Kidney (tissue), 14 donors: Measurements from ENCODE around the gene PSME4. TPM values are rescaled to one million over a fixed set of nuclear protein-coding genes. Genes with fewer than 3 reads are reported as not detected.

ENCODE experiments used
- DNase-seq, 5 donors: peaks; one replicate each; pipeline ENCODE4 v3.0.0-alpha.2; 2013 to 2020
- FAIRE-seq: peaks from 2 replicates; lab custom pipeline; 2012; peaks lifted over from hg19 to GRCh38; lab: Jason Lieb, UNC
- H3K27ac ChIP-seq, 2 donors: one replicate each; pipeline ENCODE4 v1.7.0; 2013; ENCODE audit warnings: low read depth in 2 of 2, low read length in 2 of 2, inconsistent platforms in 1 of 2
- H3K27me3 ChIP-seq: one replicate; pipeline ENCODE4 v1.7.1; 2013; ENCODE audit warnings: low read length, inconsistent platforms; ENCODE audit not compliant: control insufficient read depth, insufficient read depth
- H3K36me3 ChIP-seq, 3 donors: one replicate each; pipeline versions ENCODE4 v1.7.0 to v1.7.1; 2013; ENCODE audit warnings: low read length in 3 of 3, control low read depth in 1 of 3, inconsistent platforms in 1 of 3; ENCODE audit not compliant: insufficient read depth in 3 of 3, control insufficient read depth in 2 of 3
- H3K4me1 ChIP-seq, 3 donors: one replicate each; pipeline versions ENCODE4 v1.7.0 to v1.7.1; 2013; ENCODE audit warnings: low read length in 3 of 3, inconsistent platforms in 1 of 3, low read depth in 1 of 3; ENCODE audit not compliant: control insufficient read depth in 2 of 3, insufficient read depth in 2 of 3
- H3K4me3 ChIP-seq, 3 donors: one replicate each; pipeline versions ENCODE4 v1.7.0 to v1.8.1; 2013; ENCODE audit warnings: low read length in 3 of 3, control low read depth in 1 of 3, inconsistent platforms in 1 of 3
- H3K9ac ChIP-seq, 3 donors: one replicate each; pipeline versions ENCODE4 v1.7.0 to v1.7.1; 2013; ENCODE audit warnings: low read length in 3 of 3, control low read depth in 1 of 3, inconsistent platforms in 1 of 3
- H3K9me3 ChIP-seq, 3 donors: one replicate each; pipeline versions ENCODE4 v1.7.0 to v1.7.1; 2013; ENCODE audit warnings: low read length in 3 of 3, control low read depth in 1 of 3, inconsistent platforms in 1 of 3; ENCODE audit not compliant: control insufficient read depth in 2 of 3, insufficient read depth in 1 of 3
- CTCF ChIP-seq: IDR thresholded peaks from 3 replicates; pipeline ENCODE4 v1.5.1; 2012; ENCODE audit warnings: mild to moderate bottlenecking, moderate library complexity, borderline replicate concordance; ENCODE audit not compliant: insufficient read depth; ENCODE audit errors: extremely low read depth
- intact Hi-C: fragments of 100-400 bp; cut with DNase I; formaldehyde crosslinking; loops from one replicate; pipeline ENCODE4 v1.11.1; 2022
- polyA plus RNA-seq: library from polyadenylated mRNA; stranded (reverse); fragments of 350-450 nt; fragmentation: Illumina TruSeq; extraction: RNeasy Lipid Tissue Mini Kit (QIAGEN cat#74804); gene quantifications from one replicate; pipeline ENCODE4 v1.2.3, GENCODE V29; 2014; ENCODE audit warnings: low read depth, low replicate concordance; ENCODE audit not compliant: insufficient read depth
- total RNA-seq: library from RNA; stranded (reverse); fragmentation: NEBNext Ultra II Directional; extraction: Animal tissue kit (Norgen Biotek cat#: 25700); gene quantifications from one replicate; pipeline ENCODE4 v1.2.1, GENCODE V29; 2021
- donor health status: control.
- donor health status: control.
- donor health status: control.
- donor health status: control.
- donor health status: control.
- donor health status: DM: yes; HTN: yes; CAD: no.
- donor health status: Normal renal cell carcinoma (clear cell type).

PSME4 gene
- total and polyA plus RNA-seq, 2 donors from 2014 or later, result 23.4 to 41.7 TPM

GRCh38 chr2:54008439-54008838 is 37.6 kb upstream of the PSME4 start:
- no peak overlapping the region for H3K27ac ChIP-seq
- TF ChIP-seq CTCF, result no peak
- no peak overlapping the region for H3K4me3 ChIP-seq
- DNase-seq (peak in 1 of 5 donors; percentile 30), FAIRE-seq (no peak)
- H3K9ac ChIP-seq, result no peak overlapping the region
- peaks cover 0 to 1% (median 0%) of the 10 kb centered on the region in 3 donors for H3K9me3 ChIP-seq
- H3K4me1 ChIP-seq, result peaks cover 0 to 4% (median 0%) of the 10 kb centered on the region in 3 donors
- intact Hi-C loops, result no loop called here
- no peaks in the 10 kb centered on the region for H3K36me3 ChIP-seq
- H3K27me3 ChIP-seq, result no peaks in the 10 kb centered on the region

GRCh38 chr2:54000524-54000923 is 29.7 kb upstream of the PSME4 start:
- Histone ChIP-seq H3K36me3 (no peaks in the 10 kb centered on the region), H3K4me1 (no peaks in the 10 kb centered on the region), H3K9me3 (no peaks in the 10 kb centered on the region), H3K27me3 (no peaks in the 10 kb centered on the region), H3K9ac (no peak overlapping the region), H3K27ac (no peak overlapping the region), H3K4me3 (no peak overlapping the region)
- FAIRE-seq (no peak), DNase-seq (no peak)
- no peak for TF ChIP-seq CTCF
- intact Hi-C loops, result no loop called here

- DNase-seq, result no peak
- no peak overlapping the region for H3K9ac ChIP-seq
- no peaks in the 10 kb centered on the region for H3K4me1 ChIP-seq
- H3K9me3 ChIP-seq, result no peaks in the 10 kb centered on the region
- TF ChIP-seq CTCF, result no peak
- no peak overlapping the region for H3K27ac ChIP-seq
- intact Hi-C loops, result no loop called here
- no peak overlapping the region for H3K4me3 ChIP-seq
- no peak for FAIRE-seq
- no peaks in the 10 kb centered on the region for H3K36me3 ChIP-seq
- H3K27me3 ChIP-seq, result no peaks in the 10 kb centered on the region
These were observed 29.3 kb upstream of the PSME4 start for GRCh38 chr2:54000122-54000521.

- Histone ChIP-seq H3K36me3 (no peaks in the 10 kb centered on the region), H3K9ac (no peak overlapping the region), H3K4me3 (no peak overlapping the region), H3K4me1 (no peaks in the 10 kb centered on the region), H3K27me3 (no peaks in the 10 kb centered on the region), H3K27ac (no peak overlapping the region), H3K9me3 (no peaks in the 10 kb centered on the region)
- FAIRE-seq, result no peak
- DNase-seq, result no peak
- TF ChIP-seq CTCF, result no peak
- intact Hi-C loops, result no loop called here
These were observed 28.0 kb upstream of the PSME4 start for GRCh38 chr2:53998834-53999233.
